RPMI7951 (cell line): ENCODE results near the gene SLX1A. TPM values are rescaled to one million over a fixed set of nuclear protein-coding genes. Genes with fewer than 3 reads are reported as not detected.
A peak's percentile ranks its signal among the peaks of the same experiment; 100 is the strongest.
"Not testable (repeated sequence)": the region's sequence is repeated elsewhere in the genome, so short reads cannot be mapped to it uniquely, and the experiment has no call there.

ENCODE experiments used
- DNase-seq: peaks from one replicate; pipeline ENCODE4 v3.0.0-alpha.2; 2012; ENCODE audit warnings: low read depth
- total RNA-seq: library from RNA; depleted of rRNA; stranded (reverse); fragments of >200 nt; shearing (Covaris generic); gene quantifications from 2 replicates; pipeline ENCODE4 v1.2.3, GENCODE V29; 2014; rRNA removed

SLX1A gene
- total RNA-seq, result 27.3 and 33.0 TPM in 2 replicates

DNA sequence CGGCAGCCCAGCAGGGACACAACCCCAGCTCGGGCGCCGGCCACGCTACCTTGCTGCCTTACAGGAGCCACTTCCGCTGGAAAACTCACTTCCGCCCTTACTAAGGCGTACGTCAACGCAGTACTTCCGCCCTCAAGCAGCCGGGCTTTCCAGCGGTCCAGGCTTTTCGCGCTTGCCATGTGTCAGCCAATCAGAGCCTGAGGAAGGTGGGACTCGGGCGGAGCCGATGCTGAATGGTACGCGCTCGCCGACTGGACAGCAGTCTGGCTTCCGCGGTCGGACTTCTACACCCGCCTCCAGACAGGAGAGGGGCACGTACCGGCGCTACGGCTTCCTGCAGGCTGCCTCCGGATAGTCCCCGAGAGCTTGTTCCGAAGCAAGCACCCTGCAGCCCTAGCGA is at the start of gene SLX1A, which contains the start of gene BOLA2B:
Gene SLX1A, plus strand, starts transcription at position 261 of the 400 bp plus-strand sequence. CDS start 210 bp downstream, outside the sequence.
Gene BOLA2B, minus strand, starts transcription at position 52 of the 400 bp plus-strand sequence. CDS start 71 bp downstream, outside the sequence.
- not testable (repeated sequence) for DNase-seq

DNA sequence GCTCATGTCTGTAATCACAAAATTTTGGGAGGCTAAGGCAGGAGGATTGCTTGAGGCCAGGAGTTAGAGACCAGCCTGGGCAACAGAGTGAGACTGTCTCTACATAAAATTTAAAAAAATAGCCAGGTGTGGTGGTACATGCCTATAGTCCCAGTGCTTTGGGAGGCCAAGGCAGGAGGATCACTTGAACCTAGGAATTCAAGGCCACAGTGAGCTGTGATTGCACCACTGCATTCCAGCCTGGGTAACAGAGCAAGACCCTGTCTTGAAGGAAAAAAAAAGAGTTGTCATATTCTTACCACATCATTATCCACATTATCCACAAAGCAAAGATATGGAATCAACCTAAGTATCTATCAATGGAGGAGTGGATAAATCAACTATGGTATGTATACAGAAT is 49.7 kb upstream of the SLX1A start:
- no peak for DNase-seq

DNA sequence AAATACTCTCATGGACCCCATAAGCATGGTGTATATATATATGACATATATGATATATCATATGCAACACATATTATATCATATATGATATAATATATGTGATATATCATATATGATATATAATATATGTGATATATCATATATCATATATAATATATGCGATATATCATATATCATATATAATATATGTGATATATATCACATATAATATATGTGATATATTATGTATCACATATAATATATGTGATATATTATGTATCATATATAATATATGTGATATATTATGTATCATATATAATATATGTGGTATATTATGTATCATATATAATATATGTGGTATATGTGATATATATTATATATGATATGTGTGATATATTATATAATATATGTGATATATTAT is 48.8 kb upstream of the SLX1A start:
- no peak for DNase-seq

DNA sequence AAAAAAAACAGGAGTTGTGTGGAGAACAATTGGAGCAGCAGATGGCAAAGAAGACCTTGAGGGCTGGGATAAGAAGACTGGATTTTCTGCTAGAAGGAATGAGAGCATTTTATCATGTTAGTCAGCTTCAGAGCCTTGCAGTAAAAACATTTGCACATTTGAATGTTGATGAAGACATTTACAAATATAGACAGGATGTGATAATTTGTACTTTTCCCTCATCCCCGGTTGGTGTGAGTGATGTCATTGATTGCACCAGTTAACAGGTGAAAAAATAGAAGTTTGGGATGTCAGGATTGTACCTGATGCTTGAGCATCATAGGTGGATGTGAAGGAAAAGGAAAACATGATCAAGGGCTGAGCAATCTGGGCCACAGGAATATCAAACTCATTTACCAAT is 48.0 kb upstream of the SLX1A start:
- DNase-seq, result no peak

DNA sequence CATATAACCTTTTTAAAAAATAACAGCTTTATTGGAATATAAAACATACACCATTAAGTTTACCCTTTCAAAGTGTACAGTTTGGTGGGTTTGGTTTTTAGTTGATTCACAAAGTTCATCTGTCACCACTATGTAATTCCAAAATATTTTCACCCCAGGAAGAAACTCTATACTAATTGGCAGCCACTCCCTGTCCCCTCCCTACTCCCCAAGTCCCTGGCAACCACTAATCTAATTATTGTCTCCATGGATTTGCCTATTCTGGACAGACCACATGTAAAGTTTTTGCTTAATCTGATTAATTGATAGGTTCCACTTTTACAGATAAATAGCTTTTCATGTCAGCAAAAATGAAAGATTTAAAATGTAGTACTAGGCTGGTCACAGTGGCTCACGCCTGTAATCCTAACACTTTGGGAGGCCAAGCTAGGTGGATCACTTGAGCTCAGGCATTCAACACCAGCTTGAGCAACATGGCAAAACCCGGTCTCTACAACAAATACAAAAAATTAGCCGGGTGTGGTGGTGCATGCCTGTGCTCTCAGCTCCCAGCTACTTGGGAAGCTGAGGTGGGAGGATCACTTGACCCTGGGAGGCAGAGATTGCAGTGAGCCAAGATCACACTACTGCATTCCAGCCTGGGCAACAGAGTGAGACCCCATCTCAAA is 45.7 kb upstream of the SLX1A start:
- DNase-seq, result no peak

DNA sequence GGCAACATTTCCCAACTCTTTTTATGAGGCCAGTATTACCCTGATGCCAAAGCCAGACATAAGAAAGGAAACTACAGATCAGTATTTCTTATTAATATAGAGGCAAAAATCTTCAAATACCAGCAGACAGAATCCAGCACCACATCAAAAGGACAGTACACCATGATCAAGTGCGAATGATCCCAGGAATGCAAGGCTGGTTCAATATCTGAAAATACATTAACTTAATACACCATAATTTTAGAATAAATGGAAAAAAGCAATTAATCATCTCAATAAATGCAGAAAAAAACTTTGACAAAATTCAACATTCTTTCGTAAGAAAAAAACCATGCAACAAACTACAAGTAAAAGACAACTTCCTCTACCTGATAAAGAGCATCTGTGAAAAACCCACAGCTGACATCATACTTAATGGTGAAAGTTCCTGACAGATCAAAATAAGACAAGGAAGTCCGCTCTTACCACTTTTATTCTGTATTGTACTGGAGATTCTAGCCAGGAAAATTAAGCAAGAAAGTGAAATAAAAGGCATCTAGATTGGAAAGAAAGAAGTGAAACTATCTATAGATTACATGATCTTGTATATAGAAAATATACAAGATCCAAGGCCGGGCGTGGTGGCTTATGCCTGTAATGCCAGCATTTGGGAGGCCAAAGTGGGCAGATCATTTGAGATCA is 44.3 kb upstream of the SLX1A start:
- DNase-seq, result no peak

DNA sequence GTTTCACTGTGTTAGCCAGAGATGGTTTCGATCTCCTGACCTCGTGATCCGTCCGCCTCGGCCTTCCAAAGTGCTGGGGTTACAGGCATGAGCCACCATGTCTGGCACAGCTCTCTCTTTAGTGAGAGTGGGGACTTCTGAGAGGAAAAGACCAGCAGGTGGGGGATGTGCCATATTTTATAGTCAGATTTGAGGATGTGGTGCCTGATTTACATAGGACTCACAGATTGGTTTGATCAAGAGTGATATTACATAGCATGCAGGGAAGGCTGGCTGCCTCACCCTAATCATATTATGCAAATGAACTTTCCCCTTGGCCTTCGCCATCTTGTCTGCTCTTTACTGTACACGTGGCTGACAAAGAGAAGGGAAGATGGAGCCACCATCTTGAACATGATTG is 42.6 kb upstream of the SLX1A start:
- DNase-seq, result no peak

DNA sequence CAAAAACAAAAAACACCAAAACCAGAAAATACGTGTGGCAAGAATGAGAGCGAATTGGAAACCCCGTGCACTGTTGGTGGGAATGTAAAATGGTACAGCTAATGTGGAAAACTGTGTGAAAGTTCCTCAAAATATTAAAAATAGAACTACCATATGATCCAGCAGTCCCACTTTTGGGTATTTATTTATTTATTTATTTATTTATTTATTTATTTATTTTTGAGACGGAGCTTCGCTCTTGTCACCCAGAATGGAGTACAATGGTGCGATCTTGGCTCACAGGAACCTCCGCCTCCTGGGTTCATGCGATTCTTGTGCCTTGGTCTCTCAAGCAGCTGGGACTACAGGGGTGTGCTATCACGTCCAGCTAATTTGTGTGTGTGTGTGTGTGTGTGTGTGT is 41.2 kb upstream of the SLX1A start:
- no peak for DNase-seq

DNA sequence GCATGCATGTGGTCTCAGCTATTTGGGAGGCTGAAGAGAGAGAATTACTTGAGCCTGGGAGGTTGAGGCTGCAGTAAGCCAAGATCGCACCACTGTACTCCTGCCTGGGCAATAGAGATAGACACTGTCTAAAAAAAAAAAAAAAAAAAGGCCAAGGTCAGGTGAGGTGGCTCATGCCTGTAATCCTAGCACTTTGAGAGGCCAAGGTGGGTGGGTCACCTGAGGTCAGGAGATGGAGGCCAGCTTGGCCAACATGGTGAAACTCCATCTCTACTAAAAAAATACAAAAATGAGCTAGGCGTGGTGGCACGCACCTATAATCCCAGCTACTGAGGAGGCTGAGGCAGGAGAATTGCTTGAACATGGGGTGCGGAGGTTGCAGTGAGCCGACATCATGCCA is 38.5 kb upstream of the SLX1A start:
- DNase-seq, result no peak

DNA sequence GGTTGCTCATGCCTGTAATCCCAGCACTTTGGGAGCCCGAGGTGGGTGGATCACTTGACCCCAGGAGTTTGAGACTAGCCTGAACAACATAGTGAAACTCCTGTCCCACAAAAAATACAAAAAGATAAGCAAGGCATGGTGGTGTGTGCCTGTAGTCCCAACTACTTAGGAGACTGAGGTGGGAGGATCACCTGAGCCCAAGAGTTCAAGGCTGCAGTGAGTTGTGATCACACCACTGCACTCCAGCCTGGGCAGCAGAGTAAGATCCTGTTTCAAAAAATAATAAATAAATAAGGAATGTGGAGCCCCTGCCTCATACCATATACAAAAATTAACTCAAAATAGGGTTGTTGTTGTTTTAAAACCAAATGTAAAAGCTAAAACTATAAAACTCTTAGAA is 36.5 kb upstream of the SLX1A start:
- DNase-seq, result no peak

DNA sequence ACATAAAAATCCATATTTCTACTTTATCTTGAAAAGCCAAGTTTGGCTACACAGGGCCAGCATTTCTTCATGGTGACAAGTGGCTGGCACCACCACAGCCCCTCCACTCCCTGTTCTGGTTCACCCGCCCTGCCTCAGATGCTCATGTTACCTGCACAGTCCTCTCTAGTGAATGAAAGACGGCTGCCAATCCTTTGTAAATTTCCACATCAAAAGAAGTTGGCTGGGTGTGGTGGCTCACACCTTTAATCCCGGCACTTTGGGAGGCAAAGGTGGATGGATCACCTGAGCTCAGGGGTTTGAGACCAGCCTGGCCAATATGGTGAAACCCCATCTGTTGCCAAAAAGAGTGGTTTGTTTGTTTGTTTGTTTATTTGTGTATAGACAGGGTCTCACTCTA is 30.1 kb upstream of the SLX1A start:
- DNase-seq, result no peak

DNA sequence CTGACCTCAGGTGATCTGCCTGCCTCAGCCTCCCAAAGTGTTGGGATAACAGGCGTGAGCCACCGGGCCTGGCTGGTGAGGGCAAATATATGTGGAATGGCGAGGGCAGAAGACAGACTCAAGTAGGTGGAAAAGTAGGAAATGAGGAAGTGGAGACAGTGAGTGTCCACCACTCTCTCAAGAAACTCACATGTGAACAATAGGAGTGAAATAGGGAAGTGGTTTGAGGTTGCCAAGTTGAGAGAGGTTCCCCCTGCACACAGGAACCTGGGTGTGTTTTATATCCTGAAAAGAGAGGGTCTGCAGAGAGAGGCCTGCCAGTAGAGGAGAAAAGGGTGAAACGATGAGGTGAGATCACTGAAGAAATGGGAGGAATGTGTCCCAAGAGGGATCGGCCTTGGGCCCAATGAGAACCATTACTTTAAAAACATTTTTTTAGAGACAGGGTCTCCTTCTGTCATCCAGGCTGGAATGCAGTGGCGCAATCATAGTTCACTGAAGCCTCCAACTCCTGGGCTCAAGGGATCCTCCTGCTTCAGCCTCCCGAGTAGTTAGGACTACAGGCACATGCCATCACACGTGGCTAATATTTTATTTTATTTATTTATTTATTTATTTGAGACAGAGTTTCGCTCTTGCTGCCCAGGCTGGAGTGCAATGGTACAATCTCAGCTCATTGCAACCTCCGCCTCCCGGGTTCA is 27.3 kb upstream of the SLX1A start:
- DNase-seq, result no peak

DNA sequence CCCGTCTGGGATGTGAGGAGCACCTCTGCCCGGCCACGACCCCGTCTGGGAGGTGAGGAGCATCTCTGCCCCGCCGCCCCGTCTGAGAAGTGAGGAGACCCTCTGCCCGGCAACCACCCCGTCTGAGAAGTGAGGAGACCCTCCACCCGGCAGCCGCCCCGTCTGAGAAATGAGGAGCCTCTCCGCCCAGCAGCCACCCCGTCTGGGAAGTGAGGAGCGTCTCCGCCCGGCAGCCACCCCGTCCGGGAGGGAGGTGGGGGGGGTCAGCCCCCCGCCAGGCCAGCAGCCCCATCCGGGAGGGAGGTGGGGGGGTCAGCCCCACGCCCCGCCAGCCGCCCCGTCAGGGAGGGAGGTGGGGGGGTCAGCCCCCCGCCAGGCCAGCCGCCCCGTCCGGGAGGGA is 24.9 kb upstream of the SLX1A start:
- DNase-seq, result not testable (repeated sequence)

DNA sequence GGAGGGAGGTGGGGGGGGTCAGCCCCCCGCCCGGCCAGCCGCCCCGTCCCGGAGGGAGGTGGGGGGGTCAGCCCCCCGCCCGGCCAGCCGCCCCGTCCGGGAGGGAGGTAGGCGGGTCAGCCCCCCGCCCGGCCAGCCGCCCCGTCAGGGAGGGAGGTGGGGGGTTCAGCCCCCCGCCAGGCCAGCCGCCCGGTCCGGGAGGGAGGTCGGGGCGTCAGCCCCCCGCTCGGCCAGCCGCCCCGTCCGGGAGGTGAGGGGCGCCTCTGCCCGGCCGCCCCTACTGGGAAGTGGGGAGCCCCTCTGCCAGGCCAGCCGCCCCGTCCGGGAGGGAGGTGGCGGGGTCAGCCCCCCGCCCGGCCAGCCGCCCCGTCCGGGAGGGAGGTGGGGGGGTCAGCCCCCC is 24.3 kb upstream of the SLX1A start:
- not testable (repeated sequence) for DNase-seq

DNA sequence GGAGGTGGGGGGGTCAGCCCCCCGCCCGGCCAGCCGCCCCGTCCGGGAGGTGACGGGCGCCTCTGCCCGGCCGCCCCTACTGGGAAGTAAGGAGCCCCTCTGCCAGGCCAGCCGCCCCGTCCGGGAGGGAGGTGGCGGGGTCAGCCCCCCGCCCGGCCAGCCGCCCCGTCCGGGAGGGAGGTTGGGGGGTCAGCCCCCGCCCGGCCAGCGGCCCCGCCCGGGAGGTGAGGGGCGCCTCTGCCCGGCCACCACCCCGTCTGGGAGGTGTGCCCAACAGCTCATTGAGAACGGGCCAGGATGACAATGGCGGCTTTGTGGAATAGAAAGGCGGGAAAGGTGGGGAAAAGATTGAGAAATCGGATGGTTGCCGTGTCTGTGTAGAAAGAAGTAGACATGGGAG is 23.5 kb upstream of the SLX1A start:
- not testable (repeated sequence) for DNase-seq

DNA sequence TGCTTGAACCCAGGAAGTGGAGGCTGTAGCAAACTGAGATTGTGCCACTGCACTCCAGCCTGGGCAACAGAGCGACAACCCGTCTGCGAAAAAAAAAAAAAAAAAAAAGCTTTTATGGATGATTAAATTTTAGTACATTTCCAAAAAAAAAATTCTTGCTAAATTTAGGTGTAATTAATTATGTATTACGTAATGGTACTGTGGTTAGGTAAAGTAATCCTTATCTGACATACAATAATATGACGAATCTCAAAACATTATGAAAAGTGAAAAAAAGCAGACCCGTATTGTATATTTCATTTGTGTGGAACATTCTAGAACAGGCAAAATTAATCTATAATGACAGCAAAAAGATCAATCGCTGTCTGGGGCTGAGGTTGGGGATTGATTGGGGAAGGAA is 20.6 kb upstream of the SLX1A start:
- no peak for DNase-seq

DNA sequence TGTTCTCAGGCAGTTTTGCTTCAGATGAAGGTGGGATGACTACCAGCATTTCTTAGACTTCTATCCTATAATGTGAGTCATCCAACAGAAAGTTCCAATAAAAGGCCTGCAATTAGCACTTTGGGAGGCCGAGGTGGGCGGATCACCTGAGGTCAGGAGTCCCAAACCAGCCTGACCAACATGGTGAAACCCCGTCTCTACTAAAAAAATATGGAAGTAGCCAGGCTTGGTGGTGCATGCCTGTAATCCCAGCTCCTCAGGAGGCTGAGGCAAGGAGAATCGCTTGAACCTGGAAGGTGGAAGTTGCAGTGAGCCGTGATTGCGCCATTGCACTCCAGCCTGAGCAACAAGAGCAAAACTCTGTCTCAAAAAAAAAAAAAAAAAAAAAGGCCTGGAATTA is 16.8 kb upstream of the SLX1A start:
- not testable (repeated sequence) for DNase-seq

DNA sequence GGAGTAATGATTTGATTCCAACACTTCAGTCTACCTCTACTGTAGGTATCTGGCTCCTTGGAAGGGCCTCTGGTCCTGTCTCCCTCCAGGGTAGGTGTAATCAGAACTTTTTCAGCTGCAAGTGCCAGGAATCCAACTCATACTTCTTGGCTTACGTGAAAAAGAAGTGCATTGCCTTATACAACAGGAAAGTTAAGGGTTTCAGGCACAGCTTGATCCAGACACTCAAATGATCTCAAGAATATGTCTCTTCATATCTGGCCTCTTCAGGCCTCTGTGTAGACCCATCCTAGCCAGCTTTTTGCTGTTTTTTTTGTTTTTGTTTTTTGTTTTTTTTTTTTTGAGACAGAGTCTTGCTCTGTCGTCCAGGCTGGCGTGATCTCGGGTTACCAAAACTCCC is 14.5 kb upstream of the SLX1A start:
- DNase-seq, result no peak

DNA sequence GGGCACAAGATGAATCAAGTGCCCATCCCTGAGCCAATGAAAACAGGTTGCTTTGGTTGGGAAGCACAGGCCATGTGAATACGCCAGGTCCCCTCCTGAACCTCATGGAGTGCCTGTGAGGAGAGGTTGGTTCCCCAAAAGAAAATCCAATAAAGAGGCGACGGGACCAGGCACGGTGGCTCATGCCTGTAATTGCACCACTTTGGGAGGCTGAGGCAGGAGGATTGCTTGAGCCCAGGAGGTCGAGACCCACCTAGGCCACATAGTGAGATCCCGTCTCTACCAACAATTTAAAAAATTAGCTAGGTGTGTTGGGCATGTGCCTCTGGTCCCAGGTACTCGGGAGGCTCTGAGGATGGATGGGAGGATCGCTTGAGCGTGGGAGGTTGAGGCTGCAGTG is 13.7 kb upstream of the SLX1A start:
- no peak for DNase-seq

DNA sequence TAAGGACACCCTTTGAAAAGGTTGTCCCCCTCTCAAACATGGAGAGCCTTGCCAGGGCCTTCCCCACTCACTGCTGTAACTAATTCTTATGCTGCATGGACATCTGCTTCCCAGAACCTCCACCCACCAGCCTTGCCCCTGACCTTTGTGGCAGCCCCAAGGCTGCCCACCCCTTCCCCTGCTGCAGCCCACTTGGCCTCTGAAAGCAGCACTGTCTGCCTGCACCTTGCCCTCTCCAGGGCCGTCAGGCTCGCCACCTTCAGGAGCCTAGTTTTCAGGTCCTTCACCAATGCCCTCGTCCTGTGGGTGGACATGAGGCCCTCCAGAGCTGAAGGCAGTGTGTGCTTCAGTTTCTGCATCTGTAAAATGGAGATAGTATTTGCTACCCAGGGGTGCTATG is 12.9 kb upstream of the SLX1A start:
- no peak for DNase-seq

DNA sequence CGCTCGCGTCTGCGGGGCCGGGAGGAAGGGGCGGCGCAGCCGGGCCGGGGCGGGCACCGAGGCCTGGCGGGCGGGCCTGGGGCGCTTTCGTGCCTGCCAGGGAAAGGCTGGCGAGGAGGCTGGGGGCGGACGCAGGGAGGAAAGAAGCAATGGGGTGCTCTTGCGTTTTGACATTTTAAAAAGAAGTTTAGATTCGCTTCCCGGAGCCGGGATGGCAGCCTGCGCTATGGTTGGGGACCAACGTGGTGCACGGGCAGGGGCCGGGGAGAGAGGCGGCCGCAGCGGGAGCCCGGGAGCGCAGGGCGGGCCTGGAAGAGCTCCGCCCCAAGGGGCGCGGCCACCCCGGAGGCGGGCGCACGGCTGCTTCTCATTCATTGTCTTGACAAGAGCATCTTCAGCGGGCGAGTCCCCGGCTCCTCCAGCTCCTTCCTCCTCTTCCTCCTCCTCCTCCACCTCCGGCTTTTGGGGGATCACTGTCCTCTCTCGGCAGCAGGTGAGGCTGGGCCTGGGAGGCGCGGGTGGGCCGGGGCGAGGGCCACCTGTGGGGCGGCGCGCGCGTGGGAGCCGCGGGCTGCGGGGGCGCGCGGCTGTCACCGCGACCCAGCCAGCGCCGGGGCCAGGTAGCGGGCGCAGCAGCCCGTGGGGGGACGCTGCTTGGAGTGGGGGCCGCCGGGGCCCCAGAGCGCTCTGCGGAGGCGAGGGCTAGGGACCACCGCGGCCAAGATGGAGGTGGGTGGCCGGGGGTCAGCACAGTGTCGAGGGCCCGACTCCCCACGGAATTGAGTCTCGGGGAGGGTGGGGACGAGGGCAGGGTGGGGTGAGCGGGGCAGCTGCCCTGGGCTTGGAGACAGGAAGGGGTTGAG is 10.2 kb upstream of the SLX1A start, which contains the start of gene CORO1A:
Gene CORO1A, plus strand, starts transcription at position 370 of the 863 bp plus-strand sequence. CDS start 1,608 bp downstream, outside the sequence.
- peak; percentile 69 for DNase-seq
